Progenitor cell of endocrine pancreas (in vitro differentiated cells): ENCODE results near the gene CTXND1. TPM values are rescaled to one million over a fixed set of nuclear protein-coding genes. Genes with fewer than 3 reads are reported as not detected.
A peak's percentile ranks its signal among the peaks of the same experiment; 100 is the strongest.

Experiments used
- DNase-seq: peaks from one replicate; pipeline ENCODE4 v3.0.0; 2021; ENCODE audit warnings: low spot score; ENCODE audit not compliant: unreplicated experiment
- H3K27ac Mint-ChIP-seq: 2 replicates; pipeline ENCODE4 v1.8.0; 2021; ENCODE audit warnings: mild to moderate bottlenecking, moderate library complexity, mixed read lengths
- H3K27me3 Mint-ChIP-seq: 2 replicates; pipeline ENCODE4 v1.8.0; 2021; ENCODE audit warnings: mixed read lengths
- H3K36me3 Mint-ChIP-seq: 2 replicates; pipeline ENCODE4 v1.8.0; 2022; ENCODE audit warnings: mixed read lengths; ENCODE audit not compliant: insufficient read depth
- H3K4me1 Mint-ChIP-seq: 2 replicates; pipeline ENCODE4 v1.8.0; 2021; ENCODE audit warnings: low read depth, mixed read lengths
- H3K4me3 Mint-ChIP-seq: 2 replicates; pipeline ENCODE4 v1.8.0; 2021; ENCODE audit warnings: low read depth, mild to moderate bottlenecking, moderate library complexity, mixed read lengths
- H3K9me3 Mint-ChIP-seq: 2 replicates; pipeline ENCODE4 v1.8.0; 2021; ENCODE audit warnings: low read depth, mixed read lengths
- CTCF ChIP-seq: fragments of 200-600 bp; sonication (generic); IDR thresholded peaks from one replicate; pipeline ENCODE4 v1.5.0; 2021; ENCODE audit warnings: antibody characterized with exemption, mild to moderate bottlenecking; ENCODE audit not compliant: unreplicated experiment
- total RNA-seq: library from RNA; stranded (reverse); gene quantifications from 2 replicates; pipeline ENCODE4 v1.2.1, GENCODE V29; 2021

Gene CTXND1
- total RNA-seq, 1 donor from 2014 or later: 1.1 TPM

- Mint-ChIP-seq H3K36me3 (no peaks in the 10 kb centered on the region), H3K4me1 (no peaks in the 10 kb centered on the region), H3K27me3 (peaks cover 75% of the 10 kb centered on the region), H3K9me3 (no peaks in the 10 kb centered on the region), H3K27ac (no peak overlapping the region), H3K4me3 (no peak overlapping the region)
- no peak for DNase-seq
- no peak for TF ChIP-seq CTCF
These were observed 12.0 kb upstream of the CTXND1 start for GRCh38 chr15:80264031-80264430.

GRCh38 chr15:80260551-80260950, 8.5 kb upstream of the CTXND1 start:
- H3K27ac Mint-ChIP-seq: no peak overlapping the region
- H3K4me3 Mint-ChIP-seq: no peak overlapping the region
- TF ChIP-seq CTCF: no peak
- no peaks in the 10 kb centered on the region for H3K9me3 Mint-ChIP-seq
- DNase-seq: no peak
- H3K4me1 Mint-ChIP-seq: no peaks in the 10 kb centered on the region
- H3K27me3 Mint-ChIP-seq: peaks cover 68% of the 10 kb centered on the region
- H3K36me3 Mint-ChIP-seq: no peaks in the 10 kb centered on the region

GRCh38 chr15:80259942-80260510, 8.0 kb upstream of the CTXND1 start:
- Mint-ChIP-seq H3K27ac (no peak overlapping the region), H3K36me3 (no peaks in the 10 kb centered on the region), H3K9me3 (no peaks in the 10 kb centered on the region), H3K27me3 (peaks cover 68% of the 10 kb centered on the region), H3K4me1 (no peaks in the 10 kb centered on the region), H3K4me3 (no peak overlapping the region)
- TF ChIP-seq CTCF: no peak
- no peak for DNase-seq

GRCh38 chr15:80251428-80252120, 439 bp downstream of the CTXND1 start:
- Mint-ChIP-seq H3K27me3 (peaks cover 39% of the 10 kb centered on the region), H3K9me3 (no peaks in the 10 kb centered on the region), H3K27ac (peak overlapping the region; percentile 46)

More at GRCh38 chr15:80251428-80252120, 439 bp downstream of the CTXND1 start:
- no peak for TF ChIP-seq CTCF
- DNase-seq: peak; percentile 25
- Mint-ChIP-seq H3K36me3 (no peaks in the 10 kb centered on the region), H3K4me1 (peaks cover 39% of the 10 kb centered on the region), H3K4me3 (peak overlapping the region; percentile 68)
